GM12878 (cell line): ENCODE measurements around the gene FRMD5. TPM values are rescaled to one million over a fixed set of nuclear protein-coding genes. Genes with fewer than 3 reads are reported as not detected.

Source experiments
- CHD2 ChIP-seq: IDR thresholded peaks from 2 replicates; pipeline ENCODE4 v1.6.1; 2011; ENCODE audit warnings: low read depth, low read length, improper control_type of control experiment, borderline replicate concordance
- EGR1 ChIP-seq, 2 experiments: IDR thresholded peaks; 1 replicate in 1 of 2; 2 replicates in 1 of 2; pipeline ENCODE4 v1.6.1; 2011 to 2012; ENCODE audit warnings: low read depth in 2 of 2, low read length in 2 of 2, borderline replicate concordance in 1 of 2, mild to moderate bottlenecking in 1 of 2, moderate library complexity in 1 of 2
- FOXK2 ChIP-seq: fragments of 450-650 bp; IDR thresholded peaks from 2 replicates; pipeline ENCODE4 v1.6.1; 2017; ENCODE audit warnings: mild to moderate bottlenecking, moderate library complexity
- FOXM1 ChIP-seq: IDR thresholded peaks from 2 replicates; pipeline ENCODE4 v1.6.1; 2012; ENCODE audit warnings: low read depth, mild to moderate bottlenecking, inconsistent platforms, low read length, moderate library complexity
- HDAC6 ChIP-seq: fragments of 200-600 bp; sonication (generic); IDR thresholded peaks from one replicate; pipeline ENCODE4 v1.8.0; 2017; ENCODE audit warnings: antibody characterized with exemption; ENCODE audit not compliant: unreplicated experiment
- HSF1 ChIP-seq: fragments of 150-350 bp; IDR thresholded peaks from 2 replicates; pipeline ENCODE4 v1.6.1; 2014; ENCODE audit warnings: mild to moderate bottlenecking, low read depth, low read length
- IKZF1 ChIP-seq: fragments of 450-650 bp; conservative IDR thresholded peaks from 2 replicates; pipeline ENCODE4 v1.6.1; 2017; ENCODE audit warnings: antibody characterized with exemption, mild to moderate bottlenecking
- MXI1 ChIP-seq: fragments of 150-350 bp; IDR thresholded peaks from 2 replicates; pipeline ENCODE4 v1.6.1; 2011; ENCODE audit warnings: low read depth, mild to moderate bottlenecking, inconsistent platforms, low read length, improper control_type of control experiment
- PRDM15 ChIP-seq: fragments of 450-650 bp; formaldehyde crosslinking; IDR thresholded peaks from 2 replicates; pipeline ENCODE4 v1.4.0; 2020; ENCODE audit warnings: mild to moderate bottlenecking, moderate library complexity
- RELA ChIP-seq: fragments of 450-650 bp; IDR thresholded peaks from 2 replicates; pipeline ENCODE4 v1.8.0; 2014; ENCODE audit warnings: borderline replicate concordance; ENCODE audit not compliant: partially characterized antibody
- SIN3A ChIP-seq: IDR thresholded peaks from 2 replicates; pipeline ENCODE4 v1.6.1; 2012; ENCODE audit warnings: low read depth, low read length, improper control_type of control experiment
- TCF3 ChIP-seq: IDR thresholded peaks from 2 replicates; pipeline ENCODE4 v1.6.1; 2012; ENCODE audit warnings: low read depth, mild to moderate bottlenecking, low read length, borderline replicate concordance; ENCODE audit not compliant: insufficient read depth
- YY1 ChIP-seq: IDR thresholded peaks from 2 replicates; pipeline ENCODE4 v1.6.1; 2011; ENCODE audit warnings: low read depth, mild to moderate bottlenecking, low read length
- ZBTB4 ChIP-seq: fragments of 450-650 bp; formaldehyde crosslinking; IDR thresholded peaks from 2 replicates; pipeline ENCODE4 v1.4.0; 2022; ENCODE audit warnings: mild to moderate bottlenecking, moderate library complexity
- ZNF592 ChIP-seq: fragments of 450-650 bp; IDR thresholded peaks from 2 replicates; pipeline ENCODE4 v1.6.1; 2017; ENCODE audit warnings: mild to moderate bottlenecking, moderate library complexity
- polyA plus RNA-seq, 11 experiments: library from polyadenylated mRNA; depleted of rRNA in 4 of 11; unstranded in 6 of 11; stranded (reverse) in 5 of 11; fragments of >200 nt; fragmentation: Nextera tagmentation in 4 of 11; fragmentation: Illumina TruSeq in 1 of 11; extraction: Ambion mirVana in 4 of 11; extraction: Trizol in 1 of 11; gene quantifications; 1 replicate in 1 of 11; 2 replicates in 10 of 11; pipeline versions ENCODE4 v1.2.1 to v1.2.3, GENCODE V29; 2011 to 2016; ENCODE audit warnings: inconsistent platforms in 2 of 11, missing spikeins in 2 of 11, low read depth in 1 of 11
- total RNA-seq, 4 experiments: library from RNA; depleted of rRNA in 3 of 4; stranded (reverse); fragments of >200 nt in 3 of 4; fragmentation: Illumina TruSeq in 1 of 4; extraction: Trizol in 1 of 4; gene quantifications; 2 replicates each; pipeline versions ENCODE4 v1.2.1 to v1.2.3, GENCODE V29; 2013 to 2021

FRMD5 gene
- total and polyA plus RNA-seq, 10 of the 15 experiments (the other 5 are each of a cell fraction or from before 2014, with no cell fraction given) = 0.26 to 6.4 (median 0.68) TPM; not detected in 1

GRCh38 chr15:43923553-43923952 lies 271.5 kb downstream of the FRMD5 start (continued):
- no peak for TF ChIP-seq ZNF592
- no peak for TF ChIP-seq YY1
- TF ChIP-seq PRDM15 = no peak
- TF ChIP-seq ZBTB4 (CRISPR knock-in tag) = no peak
- no peak for TF ChIP-seq EGR1 (IDR thresholded peaks at IDR 0.05; ENCODE audit: borderline replicate concordance in 1 of 2, low read depth in 2 of 2, low read length in 2 of 2)
- no peak for TF ChIP-seq HDAC6
- TF ChIP-seq IKZF1 = no peak
- no peak for TF ChIP-seq FOXM1
- TF ChIP-seq SIN3A = no peak
- TF ChIP-seq CHD2 = no peak
- TF ChIP-seq RELA = no peak
- no peak for TF ChIP-seq MXI1
- TF ChIP-seq HSF1 = no peak
- TF ChIP-seq FOXK2 = no peak
- no peak for TF ChIP-seq TCF3
